Psoas muscle (tissue), 8 donors: Measurements from ENCODE around the gene FRZB. TPM values are rescaled to one million over a fixed set of nuclear protein-coding genes. Genes with fewer than 3 reads are reported as not detected.

Source experiments
- ATAC-seq, 4 donors: fragments of 200-7000 bp; cut with Tn5 transposase; one replicate each; pipeline ENCODE4 v1.9.1; 2020; ENCODE audit warnings: moderate library complexity in 3 of 4, mild to moderate bottlenecking in 2 of 4
- DNase-seq, 2 donors: peaks; one replicate each; pipeline ENCODE4 v3.0.0-alpha.2; 2020
- H3K27ac ChIP-seq: fragments of 200-600 bp; one replicate; pipeline ENCODE4 v1.8.0; 2022
- H3K27me3 ChIP-seq, 3 donors: fragments of 200-600 bp in 1 of 3; one replicate each; pipeline versions ENCODE4 v1.6.1 to v1.8.0; 2013 to 2022; ENCODE audit warnings: low read length in 2 of 3, mild to moderate bottlenecking in 2 of 3, moderate library complexity in 1 of 3; ENCODE audit not compliant: insufficient read depth in 3 of 3
- H3K36me3 ChIP-seq, 2 donors: fragments of 200-600 bp in 1 of 2; one replicate each; pipeline versions ENCODE4 v1.6.1 to v1.8.0; 2013 to 2022; ENCODE audit warnings: low read depth in 1 of 2, mild to moderate bottlenecking in 1 of 2, moderate library complexity in 1 of 2; ENCODE audit not compliant: insufficient read depth in 1 of 2
- H3K4me1 ChIP-seq: fragments of 200-600 bp; one replicate; pipeline ENCODE4 v1.8.0; 2022
- H3K4me3 ChIP-seq: fragments of 200-600 bp; one replicate; pipeline ENCODE4 v1.8.0; 2022; ENCODE audit warnings: mild to moderate bottlenecking
- H3K9me3 ChIP-seq: fragments of 200-600 bp; one replicate; pipeline ENCODE4 v1.8.0; 2022
- CTCF ChIP-seq: fragments of 200-600 bp; IDR thresholded peaks from one replicate; pipeline ENCODE4 v1.8.0; 2022; ENCODE audit warnings: antibody characterized with exemption
- WGBS, 3 donors: extraction: QIAGEN DNeasy Blood & Tissue Kit; methylation state at CpG; one replicate each; pipeline versions ENCODE4 v1.1.6 to v1.1.7; 2013; 5-methylcytosine and 5-hydroxymethylcytosine counted together
- intact Hi-C, 2 donors: fragments of 100-400 bp; cut with DNase I; formaldehyde crosslinking; loops; one replicate each; pipeline versions ENCODE4 v1.11.0 to v1.14.2; 2022
- polyA plus RNA-seq, 3 donors: library from polyadenylated mRNA; stranded (reverse); fragments of 200-250 nt; gene quantifications; one replicate each; pipeline ENCODE4 v1.2.3, GENCODE V29; 2013
- total RNA-seq, 4 donors: library from RNA; stranded (reverse); fragmentation: NEBNext Ultra II Directional in 2 of 4; extraction: Animal tissue kit (Norgen Biotek cat#: 25700) in 2 of 4; gene quantifications; one replicate each; pipeline versions ENCODE4 v1.2.1 to v1.2.4, GENCODE V29; 2021 to 2023
- donor health status: healthy with polysubstance abuse.
- donor health status: DM: no; HTN: no; CAD: no; lungs with moderate emphysema.
- donor health status: Bipolar disorder and iron deficiency.
- donor health status: healthy.
- donor health status: DM: yes; HTN: yes; CAD: no.
- donor health status: DM: no; HTN: no; CAD: no.
- donor health status: DM: no; HTN: no; CAD: no.
- donor health status: DM: yes; HTN: yes; CAD: no.

FRZB gene
- total and polyA plus RNA-seq, 7 donors: 0.57 to 19.8 (median 2.7) TPM

GRCh38 chr2:182824056-182824766 lies 42.2 kb downstream of the FRZB start:
- H3K4me1 ChIP-seq: no peaks in the 10 kb centered on the region
- no peaks in the 10 kb centered on the region for H3K36me3 ChIP-seq
- ATAC-seq (no peak), DNase-seq (no peak)
- WGBS, 3 donors: 73 to 79% (median 78%) methylated on average over 5 of the region's 5 CpGs
- H3K9me3 ChIP-seq: no peaks in the 10 kb centered on the region
- TF ChIP-seq CTCF: no peak
- no peak overlapping the region for H3K4me3 ChIP-seq
- H3K27me3 ChIP-seq: no peaks in the 10 kb centered on the region
- H3K27ac ChIP-seq: no peak overlapping the region
- intact Hi-C loops: no loop called here

GRCh38 chr2:182822733-182823132 lies 43.7 kb downstream of the FRZB start:
- intact Hi-C loops: no loop called here
- 97 to 99% (median 98%) methylated on average over 2 of the region's 2 CpGs for WGBS, 3 donors
- DNase-seq: no peak
- no peaks in the 10 kb centered on the region for H3K27me3 ChIP-seq
- no peak for TF ChIP-seq CTCF
- no peaks in the 10 kb centered on the region for H3K36me3 ChIP-seq
- H3K4me1 ChIP-seq: no peaks in the 10 kb centered on the region
- no peaks in the 10 kb centered on the region for H3K9me3 ChIP-seq
- ATAC-seq: no peak
- H3K27ac ChIP-seq: no peak overlapping the region
- no peak overlapping the region for H3K4me3 ChIP-seq

- intact Hi-C loops: no loop called here
- Histone ChIP-seq H3K27me3 (no peaks in the 10 kb centered on the region), H3K36me3 (no peaks in the 10 kb centered on the region), H3K27ac (no peak overlapping the region), H3K4me3 (no peak overlapping the region), H3K9me3 (no peaks in the 10 kb centered on the region), H3K4me1 (no peaks in the 10 kb centered on the region)
- TF ChIP-seq CTCF: no peak
- ATAC-seq (no peak), DNase-seq (no peak)
- 78 to 85% (median 82%) methylated on average over 2 of the region's 2 CpGs for WGBS, 3 donors
Measured at GRCh38 chr2:182821182-182821581, 45.3 kb downstream of the FRZB start.

DNA sequence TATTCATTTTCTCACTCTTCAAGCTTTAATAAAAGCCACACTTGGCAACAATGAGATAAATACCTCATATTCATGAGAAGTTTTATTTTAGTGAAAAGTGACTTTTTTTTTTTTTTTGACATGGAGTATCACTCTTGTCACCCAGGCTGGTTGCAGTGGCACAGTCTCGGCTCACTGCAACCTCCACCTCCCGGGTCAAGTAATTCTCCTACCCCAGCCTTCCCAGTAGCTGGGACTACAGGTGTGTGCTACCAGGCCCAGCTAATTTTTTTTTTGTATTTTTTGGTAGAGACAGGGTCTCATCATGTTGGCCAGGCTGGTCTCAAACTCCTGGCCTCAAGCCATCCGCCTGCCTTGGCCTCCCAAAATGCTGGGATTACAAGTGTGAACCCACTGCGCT lies 47.0 kb downstream of the FRZB start:
- no peaks in the 10 kb centered on the region for H3K36me3 ChIP-seq
- H3K9me3 ChIP-seq: no peaks in the 10 kb centered on the region
- no peaks in the 10 kb centered on the region for H3K27me3 ChIP-seq
- H3K4me3 ChIP-seq: no peak overlapping the region
- no peak for TF ChIP-seq CTCF
- no peak for DNase-seq
- 93 to 97% (median 95%) methylated on average over 4 of the region's 4 CpGs for WGBS, 3 donors
- H3K27ac ChIP-seq: no peak overlapping the region
- intact Hi-C loops: no loop called here
- H3K4me1 ChIP-seq: no peaks in the 10 kb centered on the region
- no peak for ATAC-seq

DNA sequence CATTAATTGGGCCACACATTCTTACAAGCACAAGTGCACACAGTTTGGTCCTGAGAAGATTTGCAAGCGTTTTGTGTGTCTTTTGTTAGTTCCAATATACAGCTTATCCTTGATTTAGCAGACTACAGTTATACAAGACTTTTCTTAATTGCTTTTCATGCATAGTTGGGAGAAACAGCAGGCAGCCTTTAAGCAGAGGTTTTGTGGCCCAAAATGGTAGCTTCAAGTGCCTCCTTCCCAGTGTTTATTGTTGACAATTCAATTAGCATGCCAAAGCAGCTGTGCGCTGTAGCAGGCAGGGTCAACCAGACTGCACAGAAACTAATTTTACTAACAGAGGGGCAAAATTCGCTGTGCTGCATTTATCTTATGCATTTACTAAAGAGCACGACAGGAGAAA lies 47.5 kb downstream of the FRZB start:
- Histone ChIP-seq H3K27ac (no peak overlapping the region), H3K9me3 (no peaks in the 10 kb centered on the region), H3K27me3 (no peaks in the 10 kb centered on the region), H3K36me3 (no peaks in the 10 kb centered on the region), H3K4me1 (no peaks in the 10 kb centered on the region), H3K4me3 (no peak overlapping the region)
- intact Hi-C loops: no loop called here
- no peak for TF ChIP-seq CTCF
- no peak for DNase-seq
- ATAC-seq: no peak
- WGBS, 3 donors: 60 to 75% (median 61%) methylated on average over 4 of the region's 4 CpGs
